GM18951 (cell line): Measurements from ENCODE around the gene PIH1D1.

Source experiments
- POLR2A ChIP-seq: IDR thresholded peaks from 4 replicates; pipeline ENCODE4 v1.6.1; 2011; ENCODE audit warnings: mild to moderate bottlenecking; ENCODE audit not compliant: insufficient read length, insufficient read depth; ENCODE audit errors: extremely low read depth
- in situ Hi-C: fragments of 300-500 bp; cut with MboI; formaldehyde crosslinking; loops from one replicate; pipeline ENCODE4 v1.12.0; 2022; ENCODE audit warnings: low sequenced_read_pairs, mixed read lengths, inconsistent platforms; ENCODE audit not compliant: unreplicated experiment

Gene PIH1D1

GRCh38 chr19:49488863-49489537, 37.4 kb upstream of the PIH1D1 start:
- in situ Hi-C loops: no loop called here
- no peak for TF ChIP-seq POLR2A

- TF ChIP-seq POLR2A: no peak
- in situ Hi-C loops: no loop called here
Observed at GRCh38 chr19:49488046-49488862, 36.6 kb upstream of the PIH1D1 start.

GRCh38 chr19:49487277-49488045, 35.8 kb upstream of the PIH1D1 start, which contains the start of gene RPL13A:
Gene RPL13A, plus strand, starts transcription at chr19:49487608. Its CDS starts 22 bp downstream, at chr19:49487630.
- in situ Hi-C loops: no loop called here
- peak; percentile 99 for TF ChIP-seq POLR2A

- in situ Hi-C loops: no loop called here
- no peak for TF ChIP-seq POLR2A
Observed at GRCh38 chr19:49486710-49487276, 35.2 kb upstream of the PIH1D1 start.

GRCh38 chr19:49486232-49486631, 34.6 kb upstream of the PIH1D1 start:
- TF ChIP-seq POLR2A: no peak
- in situ Hi-C loops: no loop called here

- in situ Hi-C loops: no loop called here
- TF ChIP-seq POLR2A: no peak
Observed at GRCh38 chr19:49481020-49481683, 29.5 kb upstream of the PIH1D1 start.

- in situ Hi-C loops: no loop called here
- TF ChIP-seq POLR2A: no peak
Observed at GRCh38 chr19:49479975-49480628, 28.5 kb upstream of the PIH1D1 start.

- TF ChIP-seq POLR2A: no peak
- in situ Hi-C loops: no loop called here
Observed at GRCh38 chr19:49475995-49476880, 24.6 kb upstream of the PIH1D1 start.

GRCh38 chr19:49475191-49475917, 23.7 kb upstream of the PIH1D1 start:
- in situ Hi-C loops: no loop called here
- TF ChIP-seq POLR2A: no peak

GRCh38 chr19:49474542-49474924, 22.9 kb upstream of the PIH1D1 start:
- TF ChIP-seq POLR2A: no peak
- in situ Hi-C loops: no loop called here
